Measurements from ENCODE around the gene C8G.

Gene C8G

DNA sequence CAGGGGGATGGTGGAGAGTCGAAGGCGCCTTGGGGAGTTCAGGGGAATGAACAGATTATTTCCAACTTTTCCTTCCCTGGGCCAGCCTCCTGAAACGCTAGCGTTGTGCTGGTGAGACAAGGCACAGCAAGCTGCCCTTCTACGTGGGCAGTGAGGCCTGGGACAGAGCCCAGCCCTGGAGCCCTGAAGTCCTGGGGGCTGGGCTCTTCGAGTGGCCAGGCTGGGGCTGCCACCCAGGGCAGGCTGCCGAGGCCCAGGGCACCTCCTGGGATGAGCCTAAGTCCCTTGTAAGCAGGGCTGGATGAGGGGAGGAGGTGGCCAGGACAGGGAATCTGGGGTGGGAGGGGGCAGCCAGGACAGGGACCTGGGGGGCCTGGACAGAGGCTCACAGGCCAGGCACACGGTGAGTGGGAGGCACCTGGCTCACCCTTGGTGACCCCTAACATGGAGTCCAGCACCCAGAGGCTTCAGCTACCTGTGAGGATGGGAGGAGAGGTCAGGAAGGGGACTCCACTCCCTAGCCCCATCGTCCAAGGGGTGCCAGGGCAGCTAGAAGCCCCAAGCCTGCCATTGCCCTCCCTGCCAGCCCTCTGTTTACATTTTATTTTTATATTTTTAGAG is 5.7 kb downstream of the C8G start:
- no peak for TF ChIP-seq TAF1 (IDR thresholded peaks at IDR 0.05; ENCODE audit: borderline replicate concordance, low read depth, low read length)
- no peak for TF ChIP-seq POLR2A (IDR thresholded peaks at IDR 0.05; ENCODE audit: low read depth, low read length)
- no peak for TF ChIP-seq POLR2AphosphoS5 (IDR thresholded peaks at IDR 0.05; ENCODE audit: low read depth, low read length)
- FAIRE-seq (peak; percentile 9), DNase-seq (ENCODE audit: insufficient read length) (no peak)

DNA sequence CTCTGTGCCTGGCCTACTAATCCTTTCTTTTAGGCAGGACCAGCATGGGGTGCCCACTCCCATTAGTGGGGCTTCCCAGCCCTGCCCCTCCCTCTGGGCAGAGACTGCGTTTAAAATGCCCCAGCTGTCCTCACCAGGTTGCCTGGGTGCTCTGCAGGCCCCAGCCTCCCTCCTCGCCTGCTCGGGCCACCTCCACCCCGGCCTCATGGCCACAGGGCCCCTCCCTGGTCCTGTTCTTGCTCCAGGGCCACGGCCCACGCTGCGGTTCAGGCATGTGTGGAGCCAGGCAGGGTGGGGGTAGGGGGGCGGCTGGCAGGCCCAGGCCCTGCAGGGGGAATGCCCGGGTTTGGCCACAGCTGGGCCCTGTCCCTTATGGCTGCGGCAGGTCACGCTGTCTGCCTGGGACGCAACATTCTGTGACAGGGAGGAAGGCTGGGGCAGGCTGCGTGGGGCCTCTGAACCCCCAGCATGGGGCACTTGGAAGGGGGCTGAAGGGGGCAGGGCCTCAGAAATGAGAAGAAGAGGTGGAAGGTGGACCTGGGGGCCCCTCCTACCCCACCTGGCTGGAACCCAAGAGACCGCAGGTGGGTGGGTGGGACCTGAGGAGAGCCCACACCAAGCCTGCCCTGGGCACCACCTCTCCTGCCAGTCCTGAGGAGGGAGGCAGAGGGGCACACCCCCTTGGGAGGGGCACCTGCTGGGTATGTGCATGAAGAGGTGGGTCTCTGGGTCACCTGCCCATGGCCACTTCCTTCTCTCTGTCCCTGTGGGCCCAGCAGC is 6.7 kb downstream of the C8G start, which contains the start of gene LCN12:
TSS of gene LCN12 (plus strand) at position 733 of the 780 bp plus-strand sequence. CDS start 55 bp downstream, outside the sequence.
- DNase-seq (ENCODE audit: insufficient read length) (no peak), FAIRE-seq (no peak)
- TF ChIP-seq POLR2A (IDR thresholded peaks at IDR 0.05; ENCODE audit: low read depth, low read length) (no peak), POLR2AphosphoS5 (IDR thresholded peaks at IDR 0.05; ENCODE audit: low read depth, low read length) (no peak), TAF1 (IDR thresholded peaks at IDR 0.05; ENCODE audit: borderline replicate concordance, low read depth, low read length) (no peak)

DNA sequence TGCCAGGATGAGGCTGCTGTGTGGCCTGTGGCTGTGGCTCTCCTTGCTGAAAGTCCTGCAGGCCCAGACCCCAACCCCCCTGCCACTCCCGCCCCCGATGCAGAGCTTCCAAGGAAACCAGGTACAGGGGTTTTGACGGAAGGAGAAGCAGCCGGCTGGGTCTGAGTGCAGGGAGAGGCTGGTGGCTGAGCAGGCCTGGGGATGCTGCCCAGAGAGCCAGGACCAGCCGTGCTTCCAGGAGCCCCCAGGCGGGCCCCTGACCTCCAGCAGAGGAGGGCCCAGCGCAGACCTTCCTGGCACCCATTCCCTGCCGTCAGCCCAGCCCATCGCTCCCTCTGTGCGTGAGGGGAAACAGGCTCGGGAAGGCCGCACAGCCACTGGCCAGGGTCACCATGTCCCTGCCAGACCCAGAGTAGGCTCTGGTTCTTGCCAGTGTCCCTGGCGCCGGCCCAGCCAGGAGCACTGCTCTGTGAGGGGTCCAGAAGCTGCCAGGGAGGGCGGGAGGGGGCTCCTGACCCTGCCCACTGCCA is 7.3 kb downstream of the C8G start:
- TF ChIP-seq POLR2AphosphoS5 (IDR thresholded peaks at IDR 0.05; ENCODE audit: low read depth, low read length) (no peak), POLR2A (IDR thresholded peaks at IDR 0.05; ENCODE audit: low read depth, low read length) (no peak)
- FAIRE-seq (no peak), DNase-seq (ENCODE audit: insufficient read length) (no peak)

DNA sequence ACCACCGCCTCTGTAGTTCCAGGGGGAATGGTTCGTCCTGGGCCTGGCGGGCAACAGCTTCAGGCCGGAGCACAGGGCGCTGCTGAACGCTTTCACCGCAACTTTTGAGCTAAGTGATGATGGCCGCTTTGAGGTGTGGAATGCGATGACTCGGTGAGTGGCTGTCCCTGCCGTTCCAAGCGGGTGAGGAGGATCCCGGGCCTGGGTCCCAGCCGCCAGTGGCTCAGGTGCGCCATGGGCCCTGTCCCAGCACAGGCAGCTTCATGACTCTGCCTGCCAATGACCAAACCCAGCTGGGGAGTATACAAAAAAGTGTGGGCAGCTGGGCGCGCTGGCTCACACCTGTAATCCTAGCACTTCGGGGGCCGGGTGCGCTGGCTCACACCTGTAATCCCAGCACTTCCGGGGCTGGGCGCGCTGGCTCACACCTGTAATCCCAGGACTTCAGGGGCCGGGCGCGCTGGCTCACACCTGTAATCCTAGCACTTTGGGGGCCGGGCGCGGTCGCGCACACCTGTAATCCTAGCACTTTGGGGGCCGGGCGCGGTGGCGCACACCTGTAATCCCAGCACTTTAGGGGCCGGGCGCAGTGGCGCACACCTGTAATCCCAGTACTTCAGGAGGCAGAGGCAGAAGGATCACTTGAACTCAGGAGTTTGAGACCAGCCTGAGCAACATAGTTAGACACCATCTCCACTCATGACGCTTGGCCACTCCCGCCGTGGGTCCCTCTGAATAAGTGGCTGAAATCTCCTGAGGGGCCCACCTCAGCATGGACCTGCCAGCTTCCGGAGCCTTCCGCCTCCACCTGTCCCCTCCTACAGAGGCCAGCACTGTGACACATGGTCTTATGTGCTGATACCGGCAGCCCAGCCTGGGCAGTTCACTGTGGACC is 8.1 kb downstream of the C8G start:
- TF ChIP-seq POLR2AphosphoS5 (IDR thresholded peaks at IDR 0.05; ENCODE audit: low read depth, low read length) (no peak), TAF1 (IDR thresholded peaks at IDR 0.05; ENCODE audit: borderline replicate concordance, low read depth, low read length) (no peak), POLR2A (IDR thresholded peaks at IDR 0.05; ENCODE audit: low read depth, low read length) (no peak)
- DNase-seq (ENCODE audit: insufficient read length): no peak
- FAIRE-seq: no peak

DNA sequence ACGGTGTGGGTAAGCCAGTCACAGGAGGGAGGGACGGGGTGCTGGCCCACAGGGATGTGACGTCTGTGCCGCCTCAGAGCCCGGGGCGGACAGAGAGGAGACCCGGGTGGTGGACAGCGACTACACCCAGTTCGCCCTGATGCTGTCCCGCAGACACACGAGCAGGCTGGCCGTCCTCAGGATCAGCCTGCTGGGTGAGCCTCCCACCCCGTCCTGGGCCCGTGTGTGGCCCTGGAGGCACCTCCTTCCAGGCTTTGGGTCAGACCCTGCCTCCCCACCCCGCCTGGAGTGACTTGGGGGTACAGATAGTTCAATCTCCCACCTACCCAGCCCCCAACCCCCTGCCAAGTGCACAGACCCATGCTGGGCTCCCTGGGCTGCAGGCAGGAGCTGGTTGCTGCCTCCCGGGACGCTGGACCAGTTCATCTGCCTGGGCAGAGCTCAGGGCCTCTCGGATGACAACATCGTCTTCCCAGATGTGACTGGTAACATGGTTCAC is 8.8 kb downstream of the C8G start:
- FAIRE-seq (no peak), DNase-seq (ENCODE audit: insufficient read length) (no peak)

DNA sequence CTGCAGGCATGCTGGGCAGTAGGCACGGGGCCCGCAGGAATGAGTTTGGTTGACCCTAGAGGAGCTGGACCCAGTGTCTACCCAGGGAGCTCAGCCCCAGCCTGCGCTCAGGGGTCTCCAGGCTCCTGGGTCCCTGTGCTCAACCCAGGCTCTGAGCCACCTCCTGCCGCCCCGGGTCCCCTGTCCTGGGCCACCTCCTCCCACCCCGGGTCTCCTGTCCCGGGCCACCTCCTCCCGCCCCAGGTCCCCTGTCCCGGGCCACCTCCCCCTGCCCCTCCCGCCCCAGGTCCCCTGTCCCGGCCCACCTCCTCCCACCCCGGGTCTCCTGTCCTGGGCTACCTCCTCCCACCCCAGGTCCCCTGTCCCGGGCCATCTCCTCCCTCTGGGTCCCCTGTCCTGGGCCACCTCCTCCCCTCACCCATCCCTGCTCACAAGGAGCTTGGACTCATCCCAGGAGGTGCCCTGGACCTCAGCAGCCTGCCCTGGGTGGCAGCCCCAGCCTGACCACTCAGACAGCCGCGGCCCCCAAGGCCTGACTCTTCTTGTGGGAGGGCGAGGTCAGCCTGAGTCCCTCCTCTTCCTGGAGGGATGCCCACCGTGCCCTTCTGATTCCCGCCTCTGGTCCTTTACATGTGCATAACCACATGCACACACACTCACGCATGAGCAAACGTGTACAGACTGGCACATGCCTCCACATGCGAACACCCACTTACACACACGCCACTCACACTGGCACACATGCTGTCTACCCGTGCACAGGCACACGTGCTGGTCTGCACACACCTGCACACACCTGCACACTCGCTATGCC is 9.4 kb downstream of the C8G start:
- DNase-seq (ENCODE audit: insufficient read length) (no peak), FAIRE-seq (no peak)
- TF ChIP-seq TAF1 (IDR thresholded peaks at IDR 0.05; ENCODE audit: borderline replicate concordance, low read depth, low read length): no peak
- no peak for TF ChIP-seq POLR2AphosphoS5 (IDR thresholded peaks at IDR 0.05; ENCODE audit: low read depth, low read length)
- no peak for TF ChIP-seq POLR2A (IDR thresholded peaks at IDR 0.05; ENCODE audit: low read depth, low read length)

More for the DNA sequence above, 8.8 kb downstream of the C8G start:
- TF ChIP-seq TAF1 (IDR thresholded peaks at IDR 0.05; ENCODE audit: borderline replicate concordance, low read depth, low read length) (no peak), POLR2A (IDR thresholded peaks at IDR 0.05; ENCODE audit: low read depth, low read length) (no peak), POLR2AphosphoS5 (IDR thresholded peaks at IDR 0.05; ENCODE audit: low read depth, low read length) (no peak)

DNA sequence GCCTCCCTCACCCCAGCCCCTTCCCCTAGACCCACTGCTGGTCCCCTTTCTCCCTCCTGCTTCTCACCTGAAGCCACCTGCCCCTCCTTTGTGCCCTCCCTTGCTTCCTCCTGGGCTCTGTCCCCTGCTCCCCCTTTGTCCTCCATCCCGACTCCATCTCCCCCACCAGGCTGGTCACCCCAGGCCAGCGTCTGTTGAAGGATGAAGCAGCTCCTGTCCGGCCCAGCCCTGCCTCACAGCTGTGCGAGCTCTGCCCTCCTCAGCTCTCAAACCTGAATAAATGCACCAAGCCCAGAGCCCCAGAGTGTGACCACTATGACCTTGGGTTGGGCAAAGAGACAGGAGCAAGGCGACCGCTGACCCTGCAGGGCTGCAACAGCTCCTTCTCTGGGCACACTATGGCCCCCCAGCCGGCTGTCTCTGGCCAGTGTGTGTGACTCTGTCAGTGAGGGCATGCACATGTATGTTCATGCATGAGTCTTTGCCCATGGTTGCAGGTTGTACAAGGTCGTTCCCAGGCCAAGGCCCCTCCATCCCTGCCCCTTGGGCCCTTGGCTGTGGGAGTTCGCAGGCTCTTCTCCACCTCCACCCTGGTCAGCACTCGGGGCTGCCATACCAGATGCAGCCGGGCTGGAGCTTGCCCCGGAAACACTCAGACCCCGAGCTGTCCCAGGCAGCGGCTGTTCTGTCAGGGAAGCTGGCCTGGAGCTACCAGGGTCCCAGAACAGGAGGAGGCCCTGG is 10.3 kb downstream of the C8G start:
- TF ChIP-seq TAF1 (IDR thresholded peaks at IDR 0.05; ENCODE audit: borderline replicate concordance, low read depth, low read length) (no peak), POLR2A (IDR thresholded peaks at IDR 0.05; ENCODE audit: low read depth, low read length) (no peak), POLR2AphosphoS5 (IDR thresholded peaks at IDR 0.05; ENCODE audit: low read depth, low read length) (no peak)
- FAIRE-seq: no peak
- no peak for DNase-seq (ENCODE audit: insufficient read length)

DNA sequence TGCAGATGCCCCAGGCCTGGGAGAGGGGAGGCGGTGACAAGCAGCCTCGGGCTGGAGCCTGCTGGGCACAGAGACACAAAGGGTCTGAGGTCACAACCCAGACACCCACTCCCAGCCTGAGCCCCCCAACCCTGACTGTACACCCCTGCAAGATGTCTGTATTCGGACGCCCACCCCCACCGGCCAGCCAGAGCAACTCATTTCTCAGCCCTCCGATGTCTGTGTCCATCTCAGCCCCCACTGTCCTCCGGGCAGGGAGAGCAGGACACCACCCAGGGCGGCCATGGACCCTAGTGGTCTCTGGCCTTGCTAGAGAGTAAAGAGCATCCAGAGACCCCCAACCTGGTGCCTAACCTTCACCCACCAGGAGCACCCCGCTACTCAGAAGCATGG is 10.9 kb downstream of the C8G start:
- no peak for DNase-seq (ENCODE audit: insufficient read length)
- TF ChIP-seq TAF1 (IDR thresholded peaks at IDR 0.05; ENCODE audit: borderline replicate concordance, low read depth, low read length): no peak
- no peak for TF ChIP-seq POLR2A (IDR thresholded peaks at IDR 0.05; ENCODE audit: low read depth, low read length)
- no peak for TF ChIP-seq POLR2AphosphoS5 (IDR thresholded peaks at IDR 0.05; ENCODE audit: low read depth, low read length)
- FAIRE-seq: no peak

DNA sequence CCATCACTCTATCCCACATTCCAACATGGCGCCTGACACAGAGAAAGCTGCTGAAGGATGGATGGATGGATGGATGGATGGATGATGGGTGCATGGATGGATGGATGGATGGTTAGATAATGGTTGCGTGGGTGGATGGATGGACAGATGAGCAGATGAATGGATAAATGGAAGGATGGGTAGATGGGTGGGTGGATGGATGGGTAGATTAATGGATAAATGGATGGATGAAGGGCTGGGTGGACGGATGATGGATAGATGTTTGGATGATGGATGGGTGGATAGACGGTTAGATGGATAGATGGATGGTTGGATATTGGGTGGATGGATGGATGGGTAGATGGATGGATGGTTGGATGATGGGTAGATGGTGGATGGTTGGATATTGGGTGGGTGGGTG is 11.6 kb downstream of the C8G start:
- FAIRE-seq (no peak), DNase-seq (ENCODE audit: insufficient read length) (no peak)
- TF ChIP-seq POLR2AphosphoS5 (IDR thresholded peaks at IDR 0.05; ENCODE audit: low read depth, low read length) (no peak), TAF1 (IDR thresholded peaks at IDR 0.05; ENCODE audit: borderline replicate concordance, low read depth, low read length) (no peak), POLR2A (IDR thresholded peaks at IDR 0.05; ENCODE audit: low read depth, low read length) (no peak)

DNA sequence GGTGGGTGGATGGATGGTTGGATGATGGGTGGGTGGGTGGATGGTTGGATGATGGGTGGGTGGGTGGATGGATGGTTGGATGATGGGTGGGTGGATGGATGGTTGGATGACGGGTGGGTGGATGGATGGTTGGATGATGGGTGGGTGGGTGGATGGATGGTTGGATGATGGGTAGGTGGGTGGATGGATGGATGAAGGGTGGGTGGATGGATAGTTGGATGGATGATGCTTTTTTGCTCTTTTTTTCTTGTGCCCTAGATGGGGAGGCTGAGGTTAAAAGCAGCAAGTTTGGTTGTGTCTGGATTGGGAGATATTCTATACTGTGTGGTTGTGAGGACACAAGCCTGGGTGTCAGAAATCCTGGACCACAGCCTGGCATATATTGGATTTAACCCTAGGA is 12.4 kb downstream of the C8G start:
- TF ChIP-seq TAF1 (IDR thresholded peaks at IDR 0.05; ENCODE audit: borderline replicate concordance, low read depth, low read length): no peak
- no peak for TF ChIP-seq POLR2A (IDR thresholded peaks at IDR 0.05; ENCODE audit: low read depth, low read length)
- TF ChIP-seq POLR2AphosphoS5 (IDR thresholded peaks at IDR 0.05; ENCODE audit: low read depth, low read length): no peak
- FAIRE-seq (no peak), DNase-seq (ENCODE audit: insufficient read length) (no peak)
